Heart left ventricle (tissue), 16 donors: ENCODE results near the gene TOR4A. TPM values are rescaled to one million over a fixed set of nuclear protein-coding genes. Genes with fewer than 3 reads are reported as not detected.
"Not testable (repeated sequence)": the region's sequence is repeated elsewhere in the genome, so short reads cannot be mapped to it uniquely, and the experiment has no call there.

Experiments used
- ATAC-seq, 4 donors: fragments of 200-7000 bp; cut with Tn5 transposase; one replicate each; pipeline ENCODE4 v1.9.1; 2020 to 2022; ENCODE audit warnings: moderate library complexity in 4 of 4, mild to moderate bottlenecking in 3 of 4, moderate number of reproducible peaks in 1 of 4
- DNase-seq, 5 donors: peaks; one replicate each; pipeline ENCODE4 v3.0.0-alpha.2; 2020
- H3K27ac ChIP-seq, 12 donors: fragments of 200-600 bp; sonication (generic) in 4 of 12; one replicate each; pipeline versions ENCODE4 v1.5.0 to v1.8.0; 2016 to 2022; ENCODE audit warnings: mild to moderate bottlenecking in 2 of 12
- H3K27me3 ChIP-seq, 9 donors: fragments of 200-600 bp; sonication (generic) in 2 of 9; one replicate each; pipeline versions ENCODE4 v1.5.1 to v1.8.0; 2016 to 2022; ENCODE audit warnings: mild to moderate bottlenecking in 3 of 9
- H3K36me3 ChIP-seq, 9 donors: fragments of 200-600 bp; sonication (generic) in 2 of 9; one replicate each; pipeline versions ENCODE4 v1.5.0 to v1.8.0; 2018 to 2022; ENCODE audit warnings: mild to moderate bottlenecking in 2 of 9
- H3K4me1 ChIP-seq, 12 donors: fragments of 200-600 bp; sonication (generic) in 4 of 12; one replicate each; pipeline versions ENCODE4 v1.5.0 to v1.8.0; 2016 to 2022; ENCODE audit warnings: mild to moderate bottlenecking in 3 of 12
- H3K4me3 ChIP-seq, 12 donors: fragments of 200-600 bp; sonication (generic) in 4 of 12; one replicate each; pipeline versions ENCODE4 v1.5.0 to v1.8.0; 2017 to 2022; ENCODE audit warnings: mild to moderate bottlenecking in 9 of 12, moderate library complexity in 4 of 12
- H3K9me3 ChIP-seq, 12 donors: fragments of 200-600 bp; sonication (generic) in 4 of 12; one replicate each; pipeline versions ENCODE4 v1.5.0 to v1.8.0; 2016 to 2022; ENCODE audit warnings: mild to moderate bottlenecking in 1 of 12
- CTCF ChIP-seq, 12 donors: fragments of 200-600 bp; sonication (generic) in 4 of 12; IDR thresholded peaks; one replicate each; pipeline versions ENCODE4 v1.5.0 to v1.8.0; 2018 to 2022; ENCODE audit warnings: antibody characterized with exemption in 12 of 12, mild to moderate bottlenecking in 5 of 12
- POLR2A ChIP-seq, 2 donors: fragments of 450-650 bp; IDR thresholded peaks; one replicate each; pipeline ENCODE4 v1.6.1; 2017; ENCODE audit warnings: antibody characterized with exemption in 2 of 2, mild to moderate bottlenecking in 2 of 2, moderate library complexity in 2 of 2
- whole genome bisulfite sequencing, 4 donors: extraction: QIAGEN DNeasy Blood & Tissue Kit in 2 of 4; methylation state at CpG; one replicate each; pipeline versions ENCODE4 v1.1.5 to v1.1.7; 2013 to 2018; 5-methylcytosine and 5-hydroxymethylcytosine counted together
- intact Hi-C, 10 donors: fragments of 100-400 bp; cut with DNase I; formaldehyde crosslinking; loops; one replicate each; pipeline versions ENCODE4 v1.11.1 to v1.14.2; 2022
- polyA plus RNA-seq, 2 donors: library from polyadenylated mRNA; stranded (reverse); fragments of 200-250 nt; gene quantifications; one replicate each; pipeline ENCODE4 v1.2.3, GENCODE V29; 2013
- total RNA-seq, 9 donors: library from RNA; depleted of rRNA in 2 of 9; stranded (reverse); fragments of >200 nt in 2 of 9; fragmentation: NEBNext Ultra II Directional in 3 of 9; extraction: Animal tissue kit (Norgen Biotek cat#: 25700) in 3 of 9; gene quantifications; one replicate each; pipeline versions ENCODE4 v1.1.0 to v1.2.4, GENCODE V29; 2016 to 2023
- donor health status: ischemic (EF 13 %, LVEDD 7.1; RV severe dilation, severe dysfunction).
- donor health status: healthy with polysubstance abuse.
- donor health status: DM: no; HTN: yes; CAD: no.
- donor health status: DM: no; HTN: no; CAD: no.
- donor health status: ischemic (EF 25% LVEDD 6.9; RV normal size, moderate dysfunction).
- donor health status: ischemic (EF 25% LVEDD 5.7; RV mildly dilated, moderate dysfunction).
- donor health status: healthy.
- donor health status: DM: yes; HTN: yes; CAD: no.
- donor health status: ischemic (EF 35%, LVEDD 5.7; RV mildly dilated, moderate dysfunction).
- donor health status: nonischemic (EF 11% LVEDD 7.7; RV severe dilation, severe dysfunction).
- donor health status: DM: yes; HTN: yes; CAD: no.
- donor health status: PGD.
- donor health status: ischemic (EF 29% LVEDD 5.4; RV normal size, mild dysfunction).
- donor health status: nonischemic (EF 23%, LVEDD 6.1; RV moderate dilation, normal function).

TOR4A gene
- total and polyA plus RNA-seq, 11 donors = 6.6 to 46.4 (median 16.4) TPM

GRCh38 chr9:137242269-137243203 is 35.0 kb upstream of the TOR4A start:
- H3K27ac ChIP-seq = peak overlapping the region; percentile 90 to 97 (median 94)
- no peak for TF ChIP-seq CTCF (IDR thresholded peaks at IDR 0.05)
- no peaks in the 10 kb centered on the region for H3K27me3 ChIP-seq
- H3K36me3 ChIP-seq = peaks cover 0 to 24% (median 18%) of the 10 kb centered on the region in 9 donors
- ATAC-seq = no peak
- intact Hi-C loops = no loop called here
- H3K4me1 ChIP-seq = peaks cover 0 to 57% (median 39%) of the 10 kb centered on the region in 12 donors
- WGBS, 4 donors = 57 to 71% (median 67%) methylated on average over 21 to 36 of the region's 36 CpGs
- DNase-seq = no peak
- H3K9me3 ChIP-seq = no peaks in the 10 kb centered on the region
- peak overlapping the region; percentile 70 to 97 (median 92) for H3K4me3 ChIP-seq

- Histone ChIP-seq H3K4me3 (peak overlapping the region in 3 of 12 donors; percentile 89 to 91 (median 90)), H3K36me3 (peaks cover 0 to 24% (median 18%) of the 10 kb centered on the region in 9 donors), H3K4me1 (peaks cover 0 to 50% (median 38%) of the 10 kb centered on the region in 12 donors), H3K27ac (peak overlapping the region in 1 of 12 donors; percentile 9)
- intact Hi-C loops, DNase-seq, H3K9me3 ChIP-seq, ATAC-seq, H3K27me3 ChIP-seq: not testable (repeated sequence)
- WGBS, 4 donors = 87 to 90% (median 88%) methylated on average over 18 of the region's 18 CpGs
Observed at GRCh38 chr9:137243266-137243625, 34.3 kb upstream of the TOR4A start.

GRCh38 chr9:137243626-137244485 is 33.7 kb upstream of the TOR4A start:
- Histone ChIP-seq H3K27ac (peak overlapping the region in 3 of 12 donors; percentile 9 to 10 (median 9)), H3K4me1 (peaks cover 0 to 46% (median 35%) of the 10 kb centered on the region in 12 donors), H3K36me3 (peaks cover 0 to 24% (median 18%) of the 10 kb centered on the region in 9 donors), H3K27me3 (no peaks in the 10 kb centered on the region), H3K9me3 (no peaks in the 10 kb centered on the region), H3K4me3 (no peak overlapping the region)
- DNase-seq = no peak
- no peak for TF ChIP-seq CTCF (IDR thresholded peaks at IDR 0.05)
- TF ChIP-seq POLR2A (IDR thresholded peaks at IDR 0.05) = peak in 1 of 2 donors; percentile 2
- intact Hi-C loops = no loop called here
- WGBS, 4 donors = 62 to 75% (median 69%) methylated on average over 10 to 15 of the region's 15 CpGs
- no peak for ATAC-seq

- Histone ChIP-seq H3K27ac (no peak overlapping the region), H3K4me1 (peaks cover 0 to 39% (median 29%) of the 10 kb centered on the region in 12 donors), H3K36me3 (peaks cover 0 to 24% (median 18%) of the 10 kb centered on the region in 9 donors), H3K9me3 (no peaks in the 10 kb centered on the region), H3K4me3 (no peak overlapping the region), H3K27me3 (no peaks in the 10 kb centered on the region)
- no peak for DNase-seq
- TF ChIP-seq POLR2A (IDR thresholded peaks at IDR 0.05) (no peak), CTCF (IDR thresholded peaks at IDR 0.05) (no peak)
- WGBS, 4 donors = 75 to 83% (median 80%) methylated on average over 28 to 36 of the region's 36 CpGs
- intact Hi-C loops = no loop called here
- no peak for ATAC-seq
Observed at GRCh38 chr9:137244486-137245449, 32.8 kb upstream of the TOR4A start.
